ENCODE data around the gene LARP1.
A peak's percentile ranks its signal among the peaks of the same experiment; 100 is the strongest.

Gene LARP1

GRCh38 chr5:154788212-154788611 is 33.0 kb downstream of the LARP1 start:
- DNase-seq (ENCODE audit: low read depth in 2 of 3, low spot score in 2 of 3) = no peak

- no peak for DNase-seq (ENCODE audit: low read depth in 2 of 3, low spot score in 2 of 3)
Measured at GRCh38 chr5:154791535-154791934, 36.4 kb downstream of the LARP1 start.

- no peak for DNase-seq (ENCODE audit: low read depth in 2 of 3, low spot score in 2 of 3)
Measured at GRCh38 chr5:154793599-154794524, 38.7 kb downstream of the LARP1 start.

- DNase-seq (ENCODE audit: low read depth in 2 of 3, low spot score in 2 of 3) = no peak
Measured at GRCh38 chr5:154794525-154795234, 39.5 kb downstream of the LARP1 start.

GRCh38 chr5:154795235-154795596 is 40.0 kb downstream of the LARP1 start:
- DNase-seq (ENCODE audit: low read depth in 2 of 3, low spot score in 2 of 3) = no peak

GRCh38 chr5:154797762-154798161 is 42.6 kb downstream of the LARP1 start:
- no peak for DNase-seq (ENCODE audit: low read depth in 2 of 3, low spot score in 2 of 3)

GRCh38 chr5:154800582-154800981 is 45.4 kb downstream of the LARP1 start:
- no peak for DNase-seq (ENCODE audit: low read depth in 2 of 3, low spot score in 2 of 3)

GRCh38 chr5:154801083-154801482 is 45.9 kb downstream of the LARP1 start:
- no peak for DNase-seq (ENCODE audit: low read depth in 2 of 3, low spot score in 2 of 3)

GRCh38 chr5:154802050-154802449 is 46.9 kb downstream of the LARP1 start:
- no peak for DNase-seq (ENCODE audit: low read depth in 2 of 3, low spot score in 2 of 3)

GRCh38 chr5:154806176-154806575 is 51.0 kb downstream of the LARP1 start:
- DNase-seq (ENCODE audit: low read depth in 2 of 3, low spot score in 2 of 3) = no peak

GRCh38 chr5:154811239-154811638 is 56.1 kb downstream of the LARP1 start:
- DNase-seq (ENCODE audit: low read depth in 2 of 3, low spot score in 2 of 3) = no peak

GRCh38 chr5:154811653-154812465 is 56.7 kb downstream of the LARP1 start:
- DNase-seq (ENCODE audit: low read depth in 2 of 3, low spot score in 2 of 3) = peak in 1 of 3 experiments; percentile 11

GRCh38 chr5:154813158-154813557 is 58.0 kb downstream of the LARP1 start:
- no peak for DNase-seq (ENCODE audit: low read depth in 2 of 3, low spot score in 2 of 3)

GRCh38 chr5:154813736-154814135 is 58.6 kb downstream of the LARP1 start:
- DNase-seq (ENCODE audit: low read depth in 2 of 3, low spot score in 2 of 3) = no peak

GRCh38 chr5:154815025-154815424 is 59.8 kb downstream of the LARP1 start:
- DNase-seq (ENCODE audit: low read depth in 2 of 3, low spot score in 2 of 3) = no peak

GRCh38 chr5:154815684-154816247 is 60.6 kb downstream of the LARP1 start:
- no peak for DNase-seq (ENCODE audit: low read depth in 2 of 3, low spot score in 2 of 3)

GRCh38 chr5:154816891-154817492 is 61.8 kb downstream of the LARP1 start:
- no peak for DNase-seq (ENCODE audit: low read depth in 2 of 3, low spot score in 2 of 3)

- no peak for DNase-seq (ENCODE audit: low read depth in 2 of 3, low spot score in 2 of 3)
Measured at GRCh38 chr5:154817815-154818214, 62.6 kb downstream of the LARP1 start.

- no peak for DNase-seq (ENCODE audit: low read depth in 2 of 3, low spot score in 2 of 3)
Measured at GRCh38 chr5:154818471-154819116, 63.4 kb downstream of the LARP1 start.

GRCh38 chr5:154819546-154819945 is 64.4 kb downstream of the LARP1 start:
- no peak for DNase-seq (ENCODE audit: low read depth in 2 of 3, low spot score in 2 of 3)
